Activated T-helper 17 cell treated with anti-CD3 and anti-CD28 coated beads, Interleukin-2, amount 50 U/mL, for 72 hours (primary cell): ENCODE results near the gene P4HA3. TPM values are rescaled to one million over a fixed set of nuclear protein-coding genes. Genes with fewer than 3 reads are reported as not detected.

Experiments
- ATAC-seq: fragments of 150-1000 bp; cut with Tn5 transposase; replicated peaks from 2 replicates; pipeline ENCODE4 v1.10.0; 2021; ENCODE audit warnings: mild to moderate bottlenecking, moderate library complexity
- H3K27ac Mint-ChIP-seq: one replicate; pipeline ENCODE4 v1.8.0; 2022; ENCODE audit warnings: mixed read lengths
- H3K27me3 Mint-ChIP-seq: one replicate; pipeline ENCODE4 v1.8.0; 2022; ENCODE audit warnings: mixed read lengths
- H3K36me3 Mint-ChIP-seq: one replicate; pipeline ENCODE4 v1.8.0; 2022; ENCODE audit warnings: low read depth, mild to moderate bottlenecking, mixed read lengths
- H3K4me1 Mint-ChIP-seq: one replicate; pipeline ENCODE4 v1.8.0; 2022; ENCODE audit warnings: mixed read lengths
- H3K4me3 Mint-ChIP-seq: one replicate; pipeline ENCODE4 v1.8.0; 2022; ENCODE audit warnings: mild to moderate bottlenecking, mixed read lengths
- H3K9me3 Mint-ChIP-seq: one replicate; pipeline ENCODE4 v1.8.0; 2022; ENCODE audit warnings: mixed read lengths
- total RNA-seq, 2 donors: library from RNA; stranded (reverse); gene quantifications; one replicate each; pipeline ENCODE4 v1.2.3, GENCODE V29; 2022

The P4HA3 gene
- total RNA-seq, 2 donors from 2014 or later: not detected

DNA sequence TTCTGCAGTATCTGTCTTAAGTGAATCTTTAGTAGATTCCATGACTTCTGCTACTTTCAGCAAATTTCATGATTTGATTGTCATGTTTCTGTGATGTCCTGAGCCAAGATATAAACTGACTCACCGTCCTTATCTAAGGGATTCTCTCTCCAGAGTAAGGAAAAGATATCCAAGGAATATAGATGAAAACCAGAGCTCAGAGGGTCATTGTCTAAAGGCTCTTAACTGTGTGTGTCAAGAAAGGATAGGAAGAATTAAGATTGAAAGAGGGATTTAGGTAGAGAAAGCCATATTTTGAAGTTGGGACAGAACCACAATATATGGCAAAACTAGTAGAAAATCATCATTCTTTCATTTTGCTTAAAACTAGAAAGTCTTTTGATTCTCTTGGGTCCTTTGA lies 89.6 kb downstream of the P4HA3 start:
- no peak for ATAC-seq
- Mint-ChIP-seq H3K4me3 (no peak overlapping the region), H3K36me3 (peaks cover 31% of the 10 kb centered on the region), H3K27ac (no peak overlapping the region), H3K4me1 (peaks cover 1% of the 10 kb centered on the region), H3K27me3 (no peaks in the 10 kb centered on the region), H3K9me3 (no peaks in the 10 kb centered on the region)

DNA sequence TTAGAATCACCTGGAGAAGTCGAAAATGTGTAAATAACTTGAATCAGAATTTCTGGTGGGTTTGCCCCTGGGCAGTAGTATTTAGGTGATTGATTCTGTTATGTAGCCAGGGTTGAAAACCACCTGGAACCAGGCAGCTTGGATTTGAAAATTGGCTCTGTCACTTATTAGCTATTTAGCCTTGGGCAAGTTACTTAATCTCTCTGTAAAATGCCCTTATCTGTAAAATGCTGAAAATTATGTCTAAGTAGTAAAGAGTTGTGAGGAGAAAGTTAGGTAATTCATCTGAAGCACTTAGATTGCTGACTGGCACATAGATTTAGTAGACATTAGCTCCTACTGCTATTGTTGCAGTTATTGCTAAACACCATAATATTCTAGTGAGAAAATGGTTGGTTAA lies 91.1 kb downstream of the P4HA3 start:
- Mint-ChIP-seq H3K4me3 (no peak overlapping the region), H3K27me3 (no peaks in the 10 kb centered on the region), H3K4me1 (no peaks in the 10 kb centered on the region), H3K9me3 (peaks cover 7% of the 10 kb centered on the region), H3K27ac (no peak overlapping the region), H3K36me3 (peaks cover 30% of the 10 kb centered on the region)
- ATAC-seq: no peak

Other genes starting within 250 kb of the P4HA3 start
- 10 to 100 TPM; 35.3 to 37.9 TPM for gene C2CD3, start 140.6 kb downstream of the P4HA3 start, total RNA-seq
- 10 to 100 TPM; 47.9 to 98.5 TPM for gene PPME1, start 140.4 kb downstream of the P4HA3 start, total RNA-seq
- 1 to 10 TPM; 5.1 to 7.9 TPM for gene PGM2L1, start 86.8 kb upstream of the P4HA3 start, total RNA-seq
- gene KCNE3, start 155.9 kb upstream of the P4HA3 start, total RNA-seq: not detected
- gene LIPT2, start 182.1 kb upstream of the P4HA3 start, total RNA-seq: 1 to 10 TPM; 3.7 to 4.1 TPM